Gastroesophageal sphincter (tissue), 4 donors: ENCODE measurements around the gene FZD4. TPM values are rescaled to one million over a fixed set of nuclear protein-coding genes. Genes with fewer than 3 reads are reported as not detected.
"Not testable (repeated sequence)": the region's sequence is repeated elsewhere in the genome, so short reads cannot be mapped to it uniquely, and the experiment has no call there.

Experiments used
- ATAC-seq: fragments of 150-250 bp; one replicate; pipeline ENCODE4 v1.9.1; 2016; ENCODE audit warnings: mild to moderate bottlenecking, moderate library complexity
- H3K27ac ChIP-seq, 4 donors: fragments of 200-600 bp; sonication (generic) in 3 of 4; 1 replicate in 3 of 4; 2 replicates in 1 of 4; pipeline ENCODE4 v1.5.1; 2016 to 2019
- H3K27me3 ChIP-seq: fragments of 200-600 bp; sonication (generic); one replicate; pipeline ENCODE4 v1.5.1; 2019
- H3K36me3 ChIP-seq, 2 donors: fragments of 200-600 bp; sonication (generic); one replicate each; pipeline ENCODE4 v1.5.1; 2019; ENCODE audit warnings: control low read depth in 1 of 2
- H3K4me1 ChIP-seq, 3 donors: fragments of 200-600 bp; sonication (generic); 1 replicate in 2 of 3; 2 replicates in 1 of 3; pipeline ENCODE4 v1.5.1; 2016 to 2019; ENCODE audit warnings: control low read depth in 2 of 3
- H3K4me3 ChIP-seq, 2 donors: fragments of 200-600 bp; sonication (generic); one replicate each; pipeline ENCODE4 v1.5.1; 2019; ENCODE audit warnings: mild to moderate bottlenecking in 1 of 2, moderate library complexity in 1 of 2
- H3K9me3 ChIP-seq, 3 donors: fragments of 200-600 bp; sonication (generic); one replicate each; pipeline ENCODE4 v1.5.1; 2017 to 2019; ENCODE audit warnings: control low read depth in 2 of 3
- EP300 ChIP-seq: sonication (generic); formaldehyde crosslinking; IDR thresholded peaks from one replicate; pipeline ENCODE4 v1.6.1; 2017; ENCODE audit warnings: antibody characterized with exemption, mild to moderate bottlenecking
- POLR2A ChIP-seq, 2 donors: fragments of 450-650 bp; IDR thresholded peaks; one replicate each; pipeline ENCODE4 v1.6.1; 2017; ENCODE audit warnings: antibody characterized with exemption in 2 of 2, mild to moderate bottlenecking in 2 of 2, moderate library complexity in 1 of 2
- POLR2AphosphoS5 ChIP-seq: sonication (generic); formaldehyde crosslinking; IDR thresholded peaks from one replicate; pipeline ENCODE4 v1.6.1; 2017; ENCODE audit warnings: antibody characterized with exemption
- WGBS, 2 donors: methylation state at CpG; one replicate each; pipeline ENCODE4 v1.1.5; 2018; ENCODE audit warnings: low coverage in 1 of 2; 5-methylcytosine and 5-hydroxymethylcytosine counted together
- total RNA-seq, 4 donors: library from RNA; depleted of rRNA; stranded (reverse); fragments of >200 nt; gene quantifications; one replicate each; pipeline ENCODE4 v1.1.0, GENCODE V29; 2016
- TF ChIP-seq, protein P1 (sequence below), 4 experiments: fragments of 200-600 bp in 2 of 4; fragments of 450-650 bp in 2 of 4; sonication (generic) in 1 of 4; IDR thresholded peaks; one replicate each; pipeline ENCODE4 v1.5.1; 2017 to 2019; ENCODE audit warnings: antibody characterized with exemption in 4 of 4, mild to moderate bottlenecking in 2 of 4, moderate library complexity in 2 of 4

Gene FZD4
- total RNA-seq, 4 donors from 2014 or later: 33.3 to 42.9 (median 34.6) TPM

- Histone ChIP-seq H3K36me3 (peaks cover 0 to under 1% of the 10 kb centered on the region in 2 donors), H3K27ac (peak overlapping the region in 2 of 4 donors; percentile 31 to 34), H3K4me1 (peaks cover 0 to 96% (median 27%) of the 10 kb centered on the region in 3 donors), H3K9me3 (no peaks in the 10 kb centered on the region), H3K27me3 (no peaks in the 10 kb centered on the region), H3K4me3 (no peak overlapping the region)
- 25 to 30% methylated on average over 5 of the region's 6 CpGs for WGBS, 2 donors
- ATAC-seq: no peak
- no peak for TF ChIP-seq POLR2A (IDR thresholded peaks at IDR 0.05)
- TF ChIP-seq POLR2AphosphoS5: no peak
- TF ChIP-seq, protein P1, sequence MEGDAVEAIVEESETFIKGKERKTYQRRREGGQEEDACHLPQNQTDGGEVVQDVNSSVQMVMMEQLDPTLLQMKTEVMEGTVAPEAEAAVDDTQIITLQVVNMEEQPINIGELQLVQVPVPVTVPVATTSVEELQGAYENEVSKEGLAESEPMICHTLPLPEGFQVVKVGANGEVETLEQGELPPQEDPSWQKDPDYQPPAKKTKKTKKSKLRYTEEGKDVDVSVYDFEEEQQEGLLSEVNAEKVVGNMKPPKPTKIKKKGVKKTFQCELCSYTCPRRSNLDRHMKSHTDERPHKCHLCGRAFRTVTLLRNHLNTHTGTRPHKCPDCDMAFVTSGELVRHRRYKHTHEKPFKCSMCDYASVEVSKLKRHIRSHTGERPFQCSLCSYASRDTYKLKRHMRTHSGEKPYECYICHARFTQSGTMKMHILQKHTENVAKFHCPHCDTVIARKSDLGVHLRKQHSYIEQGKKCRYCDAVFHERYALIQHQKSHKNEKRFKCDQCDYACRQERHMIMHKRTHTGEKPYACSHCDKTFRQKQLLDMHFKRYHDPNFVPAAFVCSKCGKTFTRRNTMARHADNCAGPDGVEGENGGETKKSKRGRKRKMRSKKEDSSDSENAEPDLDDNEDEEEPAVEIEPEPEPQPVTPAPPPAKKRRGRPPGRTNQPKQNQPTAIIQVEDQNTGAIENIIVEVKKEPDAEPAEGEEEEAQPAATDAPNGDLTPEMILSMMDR (IDR thresholded peaks at IDR 0.05): no peak
- TF ChIP-seq EP300: no peak
Measured at GRCh38 chr11:86938203-86938899, 16.8 kb downstream of the FZD4 start.

DNA sequence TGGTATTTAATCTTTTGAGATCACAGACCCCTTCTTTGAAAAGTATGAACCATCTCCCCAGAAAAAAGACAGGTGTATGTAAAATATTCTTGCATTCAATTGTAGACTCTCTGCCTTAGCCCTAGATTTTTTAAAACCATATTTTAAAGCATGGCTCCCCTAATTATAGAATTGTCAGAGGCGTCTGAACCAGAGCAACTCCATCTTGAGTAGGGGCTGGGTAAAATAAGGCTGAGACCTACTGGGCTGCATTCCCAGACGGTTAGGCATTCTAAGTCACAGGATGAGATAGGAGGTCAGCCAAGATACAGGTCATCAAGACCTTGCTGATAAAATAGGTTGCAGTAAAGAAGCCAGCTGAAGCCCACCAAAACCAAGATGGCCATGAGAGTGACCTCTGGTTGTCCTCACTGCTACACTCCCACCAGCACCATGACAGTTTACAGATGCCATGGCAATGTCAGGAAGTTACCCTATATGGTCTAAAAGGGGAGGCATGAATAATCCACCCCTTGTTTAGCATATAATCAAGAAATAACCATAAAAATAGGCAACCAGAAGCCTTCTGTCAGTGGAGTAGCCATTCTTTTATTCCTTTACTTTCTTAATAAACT is 17.9 kb downstream of the FZD4 start:
- H3K36me3 ChIP-seq, H3K9me3 ChIP-seq, H3K27me3 ChIP-seq, H3K4me3 ChIP-seq, ATAC-seq: not testable (repeated sequence)
- Histone ChIP-seq H3K27ac (peak overlapping the region in 1 of 4 donors; percentile 31), H3K4me1 (peaks cover 0 to 96% (median 27%) of the 10 kb centered on the region in 3 donors)
- 75 to 100% methylated on average over 1 to 2 of the region's 2 CpGs for WGBS, 2 donors

DNA sequence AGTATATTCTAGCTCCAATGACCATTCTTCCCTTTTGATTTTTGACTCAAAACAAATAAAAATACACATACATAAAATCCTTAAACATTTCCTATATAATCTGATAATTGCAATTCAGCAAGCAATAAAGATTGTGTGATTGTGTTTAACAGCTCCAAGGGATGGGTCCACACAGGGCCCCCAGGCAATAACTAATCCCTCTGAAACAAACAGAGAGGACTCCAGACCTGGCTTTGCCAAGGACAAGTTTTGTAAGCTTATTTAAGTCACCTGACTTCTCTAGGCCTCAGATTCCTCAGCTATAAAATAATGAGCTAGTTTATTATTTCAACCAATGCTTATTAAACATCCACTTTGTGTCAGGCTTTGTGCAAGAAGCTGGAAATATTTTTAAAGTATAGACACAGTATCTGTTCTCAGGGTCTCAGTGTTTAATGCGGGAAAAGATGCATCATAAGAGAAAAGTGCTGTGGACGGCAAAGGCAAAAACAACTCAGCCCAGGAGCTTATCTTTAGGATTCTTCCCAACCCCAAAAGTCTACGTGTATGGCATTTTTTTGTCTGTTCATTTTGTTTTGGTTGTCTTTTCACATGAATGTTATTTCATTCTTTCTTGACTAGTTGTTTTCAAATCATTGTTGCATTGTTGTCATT is 20.1 kb downstream of the FZD4 start:
- ATAC-seq: no peak
- TF ChIP-seq EP300 (no peak), POLR2A (IDR thresholded peaks at IDR 0.05) (no peak), POLR2AphosphoS5 (no peak)
- TF ChIP-seq, protein P1 (IDR thresholded peaks at IDR 0.05): no peak
- H3K27me3 ChIP-seq: no peaks in the 10 kb centered on the region
- peak overlapping the region in 2 of 4 donors; percentile 12 to 28 for H3K27ac ChIP-seq
- H3K9me3 ChIP-seq: no peaks in the 10 kb centered on the region
- no peak overlapping the region for H3K4me3 ChIP-seq
- H3K36me3 ChIP-seq: no peaks in the 10 kb centered on the region
- 59 to 79% methylated on average over 3 of the region's 3 CpGs for WGBS, 2 donors
- H3K4me1 ChIP-seq: peaks cover 0 to 85% (median 12%) of the 10 kb centered on the region in 3 donors

- TF ChIP-seq, protein P1 (IDR thresholded peaks at IDR 0.05): no peak
- TF ChIP-seq EP300: no peak
- TF ChIP-seq POLR2A (IDR thresholded peaks at IDR 0.05): no peak
- TF ChIP-seq POLR2AphosphoS5: no peak
- H3K4me1 ChIP-seq: peaks cover 0 to 80% (median 12%) of the 10 kb centered on the region in 3 donors
- peak overlapping the region in 2 of 4 donors; percentile 3 to 32 for H3K27ac ChIP-seq
- no peak for ATAC-seq
- H3K27me3 ChIP-seq: no peaks in the 10 kb centered on the region
- H3K9me3 ChIP-seq: no peaks in the 10 kb centered on the region
- no peaks in the 10 kb centered on the region for H3K36me3 ChIP-seq
- no peak overlapping the region for H3K4me3 ChIP-seq
Measured at GRCh38 chr11:86934582-86934900, 20.7 kb downstream of the FZD4 start.

- no peaks in the 10 kb centered on the region for H3K9me3 ChIP-seq
- TF ChIP-seq, protein P1 (IDR thresholded peaks at IDR 0.05): no peak
- TF ChIP-seq POLR2AphosphoS5: no peak
- no peak for TF ChIP-seq POLR2A (IDR thresholded peaks at IDR 0.05)
- TF ChIP-seq EP300: no peak
- no peaks in the 10 kb centered on the region for H3K27me3 ChIP-seq
- peak overlapping the region in 2 of 4 donors; percentile 32 to 43 for H3K27ac ChIP-seq
- 41 to 57% methylated on average over 7 of the region's 7 CpGs for WGBS, 2 donors
- H3K4me3 ChIP-seq: no peak overlapping the region
- ATAC-seq: no peak
- peaks cover 0 to 77% (median 12%) of the 10 kb centered on the region in 3 donors for H3K4me1 ChIP-seq
- no peaks in the 10 kb centered on the region for H3K36me3 ChIP-seq
Measured at GRCh38 chr11:86933891-86934581, 21.2 kb downstream of the FZD4 start.
